HG03108 (cell line): Measurements from ENCODE around the gene SNX30.

Experiments used
- ATAC-seq: cut with Tn5 transposase; IDR thresholded peaks from one replicate; pipeline ENCODE4 v1.9.1; 2021; ENCODE audit warnings: moderate library complexity; ENCODE audit not compliant: unreplicated experiment

The SNX30 gene

DNA sequence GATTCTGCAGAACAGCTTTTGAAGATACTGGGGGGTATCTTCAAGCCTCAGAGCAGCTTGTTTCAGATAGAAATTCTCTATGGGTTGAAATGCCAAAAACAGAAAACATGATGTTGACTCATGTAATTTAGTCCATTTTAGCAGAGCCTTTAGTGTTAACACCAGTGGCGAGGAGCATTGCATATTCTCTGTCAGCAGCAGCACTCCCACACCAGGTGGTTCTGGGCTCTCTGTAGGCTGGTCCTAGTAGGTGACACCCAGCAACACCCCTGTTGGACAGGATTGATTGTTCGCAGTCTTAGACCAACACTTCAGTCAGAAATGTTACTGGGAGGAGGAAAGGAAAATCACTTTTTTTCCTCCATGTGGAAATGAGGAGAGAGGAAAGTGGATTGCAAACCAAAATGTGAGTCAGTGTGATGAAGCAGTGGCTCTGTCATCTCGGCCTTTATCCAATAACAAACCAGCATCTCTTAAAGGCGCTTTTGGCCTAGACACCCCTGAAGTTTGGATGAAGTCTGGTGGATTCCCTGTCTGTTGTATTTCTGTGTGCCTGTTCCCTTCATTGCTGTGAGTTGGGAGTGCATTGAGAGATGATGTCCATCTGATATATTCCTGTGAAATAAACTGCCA is 123.3 kb downstream of the SNX30 start:
- ATAC-seq: no peak

DNA sequence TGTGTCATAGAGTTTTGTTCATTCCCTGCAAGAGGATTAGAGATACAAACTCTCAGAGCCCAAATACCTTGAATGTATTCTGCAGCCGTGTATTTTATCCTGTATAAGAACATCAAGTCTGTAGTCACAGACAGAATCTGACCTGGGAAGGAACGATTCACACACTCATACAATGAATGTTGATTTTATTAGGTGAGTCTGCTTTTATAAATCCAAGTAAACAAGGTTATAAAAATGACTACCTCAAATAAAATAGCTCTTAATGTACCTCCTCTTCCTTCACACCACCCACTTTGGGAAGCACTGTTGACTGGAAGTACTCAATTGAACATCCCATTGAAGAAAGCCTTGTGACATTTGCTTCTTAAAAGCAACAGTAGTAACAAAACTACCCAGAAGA is 128.2 kb downstream of the SNX30 start:
- ATAC-seq: no peak

DNA sequence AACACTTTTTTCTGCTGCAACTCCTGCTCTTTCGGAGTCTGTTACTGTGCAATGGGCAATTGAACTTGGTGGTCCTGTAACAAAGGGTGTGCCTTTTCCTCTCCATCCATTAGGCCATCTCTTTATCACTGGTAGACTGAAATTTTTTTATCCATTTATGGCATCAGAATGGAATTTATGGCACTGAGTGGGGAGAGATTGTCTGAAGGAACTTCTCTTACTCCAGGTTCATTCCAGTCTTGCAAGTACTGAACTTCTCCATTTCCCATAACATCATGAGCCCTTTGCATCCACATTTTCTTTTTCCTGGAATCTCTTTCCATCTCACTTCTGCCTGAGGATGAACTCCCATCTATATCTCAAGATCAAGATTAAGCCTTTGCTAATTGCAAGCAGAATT is 130.1 kb downstream of the SNX30 start:
- ATAC-seq: no peak

GRCh38 chr9:112881331-112881730 is 130.8 kb downstream of the SNX30 start:
- ATAC-seq: no peak

DNA sequence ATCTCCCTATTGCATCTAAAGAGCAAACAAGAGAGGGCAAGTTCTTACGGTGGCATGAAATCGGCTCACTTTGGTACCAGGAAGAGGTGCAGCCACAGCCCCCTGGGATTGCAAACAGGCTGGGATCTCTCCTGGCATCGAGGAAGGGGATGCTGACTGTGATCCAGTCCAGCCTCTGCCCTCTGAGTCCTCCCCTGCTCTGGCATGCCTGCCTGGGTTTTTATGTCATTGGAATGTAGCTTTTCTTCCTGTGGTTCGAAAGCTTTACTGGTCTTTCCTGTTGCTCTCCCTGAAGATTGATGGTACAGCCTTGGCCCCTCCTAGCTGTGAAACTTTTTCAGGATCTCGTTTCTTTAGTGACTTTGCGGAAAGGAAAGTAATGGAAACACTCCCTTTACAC is 133.5 kb downstream of the SNX30 start:
- ATAC-seq: no peak

GRCh38 chr9:112884721-112885120 is 134.2 kb downstream of the SNX30 start:
- no peak for ATAC-seq

DNA sequence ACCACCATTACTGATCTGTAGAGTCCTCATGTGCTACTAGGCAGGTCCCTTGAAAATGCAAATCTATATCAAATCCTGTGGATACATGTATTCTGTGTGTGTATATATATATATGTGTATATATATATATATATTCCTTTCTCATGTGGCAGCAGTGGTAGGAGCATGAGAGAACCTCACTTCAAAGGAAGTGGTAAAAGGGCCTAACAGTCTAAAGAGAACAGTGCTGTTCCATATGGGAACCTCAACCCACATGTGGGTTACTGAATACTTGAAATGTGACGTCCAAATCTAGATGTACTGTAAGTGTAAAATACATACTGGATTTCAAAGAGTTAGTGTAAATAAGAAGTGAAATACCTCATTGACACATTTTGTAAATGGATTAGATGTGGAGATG is 134.8 kb downstream of the SNX30 start:
- ATAC-seq: no peak

- ATAC-seq: no peak
These were observed 135.8 kb downstream of the SNX30 start for GRCh38 chr9:112886351-112886750.

GRCh38 chr9:112887381-112887780 is 136.8 kb downstream of the SNX30 start:
- ATAC-seq: no peak

DNA sequence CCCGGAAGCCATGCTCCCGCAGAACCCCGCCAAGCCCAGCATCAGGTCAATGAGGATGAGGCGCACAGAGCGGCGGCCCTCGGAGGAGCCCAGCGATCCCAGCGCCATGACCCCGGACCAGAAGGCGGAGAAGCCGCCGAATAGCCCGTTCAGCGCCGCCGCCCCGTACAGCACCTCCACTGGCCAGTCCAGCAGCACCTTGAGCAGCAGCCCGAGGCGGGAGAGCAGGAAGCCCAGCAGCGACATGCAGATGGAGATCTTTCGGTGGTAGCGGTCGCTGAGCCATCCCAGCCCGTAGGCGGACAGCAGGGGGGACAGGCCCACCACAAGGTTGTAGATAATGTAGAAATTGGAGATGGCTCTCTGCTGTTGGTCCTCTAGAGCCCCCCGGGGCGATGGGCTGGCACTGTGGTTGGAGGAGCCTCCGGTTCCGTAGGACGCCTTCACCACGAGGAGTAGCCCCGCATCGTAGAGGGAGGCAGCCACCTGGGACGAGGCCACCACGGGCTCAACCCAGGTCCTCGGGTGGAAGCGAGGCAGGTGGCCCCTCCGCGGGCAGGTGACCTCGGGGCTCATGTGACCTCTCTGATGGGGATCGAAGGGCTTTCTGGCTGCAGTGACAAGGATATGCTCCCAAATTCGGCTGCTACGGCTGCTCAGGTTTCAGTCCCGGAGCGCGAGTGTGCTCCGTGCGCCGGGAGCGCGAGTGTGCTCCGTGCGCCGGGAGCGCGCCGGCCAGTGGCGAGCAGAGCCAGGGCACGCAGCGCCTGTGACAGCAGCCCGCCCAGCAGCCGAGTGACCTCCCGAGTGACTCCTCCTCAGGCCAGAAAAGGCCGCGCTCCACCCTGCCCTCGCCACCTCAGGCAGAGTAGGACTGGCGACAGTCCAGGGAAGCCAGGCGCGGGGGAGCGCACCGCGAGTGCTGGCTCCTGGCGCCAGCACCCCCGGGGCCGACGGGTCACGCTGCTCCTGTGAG is 139.8 kb downstream of the SNX30 start, which contains the start of gene SLC46A2:
Gene SLC46A2 (minus strand): TSS at position 771 of the 976 bp plus-strand sequence. CDS start 195 bp downstream, at position 576.
- no peak for ATAC-seq

GRCh38 chr9:112891521-112891920 is 141.0 kb downstream of the SNX30 start:
- no peak for ATAC-seq

- ATAC-seq: no peak
These were observed 142.4 kb downstream of the SNX30 start for GRCh38 chr9:112892981-112893380.

DNA sequence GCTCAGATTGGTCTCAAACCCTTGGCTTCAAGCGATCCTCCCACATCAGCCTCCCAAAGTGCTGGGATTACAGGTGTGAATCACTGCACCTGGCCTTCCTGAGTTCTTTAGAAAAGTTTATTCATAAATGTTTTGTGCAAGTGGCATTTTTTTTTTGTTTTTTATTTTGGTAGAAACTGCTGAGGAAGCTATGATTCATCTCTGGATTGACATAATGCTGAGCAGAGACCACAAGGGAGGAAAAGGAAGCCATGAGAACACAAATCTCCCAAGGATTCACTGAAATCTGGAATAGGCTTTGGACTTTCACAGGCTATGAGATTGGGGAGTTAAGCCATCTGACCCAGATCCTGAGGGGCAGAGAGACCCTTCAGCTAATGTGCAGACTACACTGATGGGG is 143.5 kb downstream of the SNX30 start:
- no peak for ATAC-seq

DNA sequence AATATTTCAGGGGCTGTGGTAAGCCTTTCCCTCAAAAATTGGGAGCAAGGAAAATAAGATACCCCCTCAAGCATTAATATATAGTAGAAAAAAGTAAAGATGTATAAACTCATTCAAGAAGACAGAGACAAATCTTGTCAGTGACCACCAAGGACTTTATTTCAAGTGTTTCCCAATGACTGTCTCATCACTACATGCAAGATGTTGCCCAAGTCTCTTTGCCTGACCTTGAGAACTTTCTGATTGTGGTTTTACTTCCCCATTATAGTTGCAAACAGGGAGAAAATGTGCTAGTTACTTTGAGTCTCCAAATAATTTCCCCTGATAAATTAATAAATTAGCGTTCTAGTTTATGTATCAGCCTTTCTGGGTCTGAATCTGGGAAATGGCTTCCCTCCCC is 144.1 kb downstream of the SNX30 start:
- ATAC-seq: no peak

DNA sequence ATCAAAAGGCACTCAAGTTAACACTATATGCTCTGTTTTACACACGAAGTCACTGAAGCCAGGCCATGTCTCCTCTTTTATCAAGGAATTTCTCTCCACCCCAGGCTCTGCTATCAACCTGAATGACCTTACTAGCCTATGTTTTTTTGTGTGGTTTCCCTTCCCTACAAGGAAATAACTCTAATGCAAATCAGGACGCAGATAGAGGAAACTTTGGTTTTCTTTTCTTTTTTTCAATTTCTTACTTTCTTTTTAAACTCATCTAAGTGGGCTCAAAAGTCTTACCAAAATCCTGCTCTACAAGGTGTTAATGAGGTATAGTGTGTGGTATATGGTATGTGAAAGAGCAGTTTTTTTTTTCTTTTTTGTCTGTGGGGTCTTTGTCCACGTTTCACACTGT is 145.6 kb downstream of the SNX30 start:
- ATAC-seq: no peak

- no peak for ATAC-seq
These were observed 148.3 kb downstream of the SNX30 start for GRCh38 chr9:112898872-112899311.

GRCh38 chr9:112900488-112900887 is 149.9 kb downstream of the SNX30 start:
- ATAC-seq: no peak

GRCh38 chr9:112900901-112901300 is 150.3 kb downstream of the SNX30 start:
- no peak for ATAC-seq

- ATAC-seq: no peak
These were observed 154.5 kb downstream of the SNX30 start for GRCh38 chr9:112905084-112905483.

DNA sequence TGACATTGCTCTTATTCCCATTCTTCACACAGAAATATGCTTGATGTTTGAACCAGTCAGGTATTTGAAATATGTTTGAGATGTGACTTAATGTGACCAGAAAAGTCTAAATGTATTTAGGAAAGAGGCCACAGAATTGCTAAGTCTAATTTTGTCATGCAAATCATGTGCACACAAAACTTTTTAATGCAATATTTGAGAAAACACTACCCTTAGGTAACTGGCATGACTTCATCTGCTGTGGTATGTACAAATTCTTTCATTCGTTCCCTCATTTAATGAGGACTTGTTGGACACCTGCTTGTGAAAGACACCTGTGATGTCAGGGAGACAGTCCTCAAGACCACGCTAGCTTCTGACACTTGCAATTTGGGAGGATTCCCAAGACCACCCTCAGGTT is 161.2 kb downstream of the SNX30 start:
- no peak for ATAC-seq

- ATAC-seq: no peak
These were observed 162.1 kb downstream of the SNX30 start for GRCh38 chr9:112912636-112913035.

DNA sequence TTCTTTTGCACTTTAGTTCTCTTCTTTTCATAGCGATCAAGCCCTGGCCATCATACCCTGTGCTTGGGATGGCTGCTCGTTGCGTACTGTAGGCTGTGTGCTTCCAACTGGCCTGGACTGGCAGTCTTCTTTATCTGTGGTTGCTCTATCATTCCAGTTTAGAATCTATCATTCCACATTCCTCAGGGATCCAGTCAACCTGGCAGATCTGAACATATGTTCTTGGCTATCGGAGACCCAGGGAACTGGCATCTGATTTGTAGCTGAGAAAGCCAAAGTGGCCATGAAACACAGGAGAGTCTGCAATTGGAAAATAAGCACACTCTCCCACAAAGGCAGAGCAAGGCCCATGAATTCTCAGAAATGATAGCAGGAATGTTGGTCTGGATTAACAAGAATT is 162.8 kb downstream of the SNX30 start:
- no peak for ATAC-seq
